ENCODE results near the gene MRPS18C. TPM values are rescaled to one million over a fixed set of nuclear protein-coding genes. Genes with fewer than 3 reads are reported as not detected.

Gene MRPS18C
- total and polyA plus RNA-seq, 2 of the 4 experiments (the other 2 are of a cell fraction): 8.6 to 12.2 TPM

DNA sequence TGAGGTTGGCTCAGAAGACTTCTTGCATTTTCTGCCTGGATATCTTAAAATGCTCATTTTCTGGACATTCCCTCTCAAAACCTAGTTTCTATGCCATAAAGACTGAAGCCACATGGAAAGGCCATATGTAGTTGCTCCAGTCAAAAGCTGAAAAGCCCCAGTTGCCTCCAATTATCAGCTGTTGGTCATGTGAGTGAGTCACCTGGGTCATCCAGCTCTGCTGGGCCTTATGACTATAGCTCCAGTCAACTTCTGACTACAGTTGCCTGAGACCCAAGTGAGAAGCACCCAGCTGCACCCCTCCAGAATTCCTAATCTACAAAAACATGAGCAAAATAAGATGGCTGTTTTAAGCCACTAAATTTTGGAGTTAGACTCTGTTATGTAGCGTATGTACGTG is 42.2 kb upstream of the MRPS18C start:
- Histone ChIP-seq H3K79me1 (ENCODE audit: low read depth in 1 of 2, low read length in 2 of 2) (no peaks in the 10 kb centered on the region), H2BK120ac (ENCODE audit: low read depth, low read length) (no peak overlapping the region), H2BK15ac (ENCODE audit: low read depth, low read length) (no peak overlapping the region), H3K4me1 (ENCODE audit: control insufficient read depth, insufficient read depth, low read length) (no peaks in the 10 kb centered on the region), H2AFZ (replicated peaks; ENCODE audit: low read length, poor library complexity) (no peak overlapping the region), H4K20me1 (ENCODE audit: insufficient read depth, low read length) (no peaks in the 10 kb centered on the region), H3K9me1 (ENCODE audit: insufficient read depth, low read length) (no peaks in the 10 kb centered on the region; the same call in 1 of the 2 replicates), H3K4me2 (ENCODE audit: low read depth, low read length) (no peak overlapping the region), H2BK20ac (ENCODE audit: low read depth, low read length) (no peak overlapping the region), H3K18ac (ENCODE audit: low read depth, low read length) (no peak overlapping the region), H3K27ac (ENCODE audit: insufficient read depth, low read length) (no peak overlapping the region), H3K9ac (ENCODE audit: low read depth, low read length) (no peak overlapping the region), H3K4me3 (ENCODE audit: insufficient read depth, low read depth, low read length) (no peak overlapping the region), H4K91ac (ENCODE audit: insufficient read depth, low read depth, low read length) (no peak overlapping the region), H3K56ac (ENCODE audit: extremely low read depth, insufficient read depth, low read length) (no peak overlapping the region), H2AK5ac (ENCODE audit: low read depth, low read length) (no peak overlapping the region), H4K5ac (ENCODE audit: low read depth, low read length) (no peak overlapping the region), H2BK5ac (ENCODE audit: low read depth, low read length, poor library complexity, severe bottlenecking) (no peak overlapping the region), H3K4ac (ENCODE audit: low read depth, low read length) (no peak overlapping the region), H3K9me3 (ENCODE audit: control insufficient read depth, insufficient read depth, low read length) (no peaks in the 10 kb centered on the region), H2AK9ac (replicated peaks; ENCODE audit: low read depth, low read length, poor library complexity) (no peak overlapping the region), H3K27me3 (ENCODE audit: control insufficient read depth, insufficient read depth, low read length) (no peaks in the 10 kb centered on the region), H4K8ac (ENCODE audit: low read depth in 2 of 2, low read length in 2 of 2) (no peak overlapping the region), H3K23ac (ENCODE audit: low read depth, low read length) (no peak overlapping the region), H3K36me3 (ENCODE audit: control insufficient read depth, insufficient read depth, low read length) (peaks cover 5% of the 10 kb centered on the region), H3K14ac (replicated peaks; ENCODE audit: low read depth, low read length) (no peak overlapping the region)
- ATAC-seq (ENCODE audit: low read depth) (no peak), DNase-seq (peak; percentile 21)
- no CpG with 5 or more reads among the region's 2 CpGs for WGBS, 2 experiments (ENCODE audit: extremely low coverage in 2 of 2, insufficient read length in 1 of 2)
- in situ Hi-C loops (cut with MboI; ENCODE audit: low sequenced_read_pairs): no loop called here
- POLR2A ChIA-PET (ENCODE audit: unreplicated experiment): no interaction called here
- TF ChIP-seq RFX5 (IDR thresholded peaks at IDR 0.05; ENCODE audit: low read depth, low read length) (no peak), SMC3 (IDR thresholded peaks at IDR 0.05; ENCODE audit: low read depth, low read length) (no peak), MAZ (IDR thresholded peaks at IDR 0.05; ENCODE audit: borderline replicate concordance, low read depth, low read length) (no peak), RCOR1 (IDR thresholded peaks at IDR 0.05; ENCODE audit: insufficient replicate concordance, low read length) (no peak), BHLHE40 (IDR thresholded peaks at IDR 0.05; ENCODE audit: low read depth, low read length) (no peak; the same call in 1 of the 2 replicates), CHD1 (IDR thresholded peaks at IDR 0.05; ENCODE audit: low read depth, low read length) (no peak), FOS (IDR thresholded peaks at IDR 0.05; ENCODE audit: low read depth, low read length) (no peak)
- TF ChIP-seq, protein P1, sequence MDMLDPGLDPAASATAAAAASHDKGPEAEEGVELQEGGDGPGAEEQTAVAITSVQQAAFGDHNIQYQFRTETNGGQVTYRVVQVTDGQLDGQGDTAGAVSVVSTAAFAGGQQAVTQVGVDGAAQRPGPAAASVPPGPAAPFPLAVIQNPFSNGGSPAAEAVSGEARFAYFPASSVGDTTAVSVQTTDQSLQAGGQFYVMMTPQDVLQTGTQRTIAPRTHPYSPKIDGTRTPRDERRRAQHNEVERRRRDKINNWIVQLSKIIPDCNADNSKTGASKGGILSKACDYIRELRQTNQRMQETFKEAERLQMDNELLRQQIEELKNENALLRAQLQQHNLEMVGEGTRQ (IDR thresholded peaks at IDR 0.05; ENCODE audit: low read depth, low read length): no peak; the same call in 1 of the 2 replicates
- TF ChIP-seq, protein P2, sequence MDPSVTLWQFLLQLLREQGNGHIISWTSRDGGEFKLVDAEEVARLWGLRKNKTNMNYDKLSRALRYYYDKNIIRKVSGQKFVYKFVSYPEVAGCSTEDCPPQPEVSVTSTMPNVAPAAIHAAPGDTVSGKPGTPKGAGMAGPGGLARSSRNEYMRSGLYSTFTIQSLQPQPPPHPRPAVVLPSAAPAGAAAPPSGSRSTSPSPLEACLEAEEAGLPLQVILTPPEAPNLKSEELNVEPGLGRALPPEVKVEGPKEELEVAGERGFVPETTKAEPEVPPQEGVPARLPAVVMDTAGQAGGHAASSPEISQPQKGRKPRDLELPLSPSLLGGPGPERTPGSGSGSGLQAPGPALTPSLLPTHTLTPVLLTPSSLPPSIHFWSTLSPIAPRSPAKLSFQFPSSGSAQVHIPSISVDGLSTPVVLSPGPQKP (IDR thresholded peaks at IDR 0.05; ENCODE audit: borderline replicate concordance, low read depth, low read length): no peak
- no TSS peak for BruUV-seq (replicated peaks)
- intact Hi-C loops (cut with micrococcal nuclease): no loop called here
- dilution Hi-C loops (cut with HindIII; ENCODE audit: low sequenced_read_pairs, unreplicated experiment): no loop called here
- CTCF ChIA-PET: no interaction called here

Data from IMR-90 (cell line).